HG02852 (cell line): ENCODE results near the gene IL1RL2.

ENCODE experiments used
- ATAC-seq: cut with Tn5 transposase; IDR thresholded peaks from one replicate; pipeline ENCODE4 v1.9.1; 2021; ENCODE audit warnings: mild to moderate bottlenecking, moderate library complexity; ENCODE audit not compliant: unreplicated experiment

IL1RL2 gene

GRCh38 chr2:102238039-102238756 lies 51.4 kb downstream of the IL1RL2 start:
- ATAC-seq: no peak

- no peak for ATAC-seq
These were observed 52.0 kb downstream of the IL1RL2 start for GRCh38 chr2:102238778-102239177.

GRCh38 chr2:102239344-102239743 lies 52.5 kb downstream of the IL1RL2 start:
- ATAC-seq: no peak

GRCh38 chr2:102240640-102241370 lies 54.0 kb downstream of the IL1RL2 start:
- peak; percentile 96 for ATAC-seq

- ATAC-seq: no peak
These were observed 54.9 kb downstream of the IL1RL2 start for GRCh38 chr2:102241616-102242305.

GRCh38 chr2:102245266-102246151 lies 58.7 kb downstream of the IL1RL2 start:
- no peak for ATAC-seq

- no peak for ATAC-seq
These were observed 63.5 kb downstream of the IL1RL2 start for GRCh38 chr2:102250278-102250821.

GRCh38 chr2:102251042-102251848 lies 64.4 kb downstream of the IL1RL2 start:
- peak; percentile 52 for ATAC-seq

- ATAC-seq: no peak
These were observed 65.0 kb downstream of the IL1RL2 start for GRCh38 chr2:102251849-102252203.

- ATAC-seq: no peak
These were observed 65.4 kb downstream of the IL1RL2 start for GRCh38 chr2:102252236-102252635.

GRCh38 chr2:102253140-102253752 lies 66.4 kb downstream of the IL1RL2 start:
- no peak for ATAC-seq

GRCh38 chr2:102253753-102254150 lies 66.9 kb downstream of the IL1RL2 start:
- no peak for ATAC-seq

GRCh38 chr2:102256276-102256675 lies 69.5 kb downstream of the IL1RL2 start:
- ATAC-seq: no peak

- no peak for ATAC-seq
These were observed 70.1 kb downstream of the IL1RL2 start for GRCh38 chr2:102256874-102257462.

GRCh38 chr2:102258025-102258385 lies 71.2 kb downstream of the IL1RL2 start:
- no peak for ATAC-seq

- no peak for ATAC-seq
These were observed 71.7 kb downstream of the IL1RL2 start for GRCh38 chr2:102258386-102259074.

- ATAC-seq: no peak
These were observed 74.8 kb downstream of the IL1RL2 start for GRCh38 chr2:102261467-102262135.
